Inflammatory macrophage (primary cell): Measurements from ENCODE around the gene UBTF.
"Not testable (repeated sequence)": the region's sequence is repeated elsewhere in the genome, so short reads cannot be mapped to it uniquely, and the experiment has no call there.

Experiments used
- DNase-seq, 2 donors: peaks; one replicate each; pipeline ENCODE4 v3.0.0-alpha.2; 2020 to 2022

UBTF gene

GRCh38 chr17:44247876-44248736 is 28.6 kb upstream of the UBTF start:
- DNase-seq = no peak

GRCh38 chr17:44247440-44247841 is 28.0 kb upstream of the UBTF start:
- DNase-seq = no peak

GRCh38 chr17:44241106-44241624 is 21.7 kb upstream of the UBTF start:
- DNase-seq = peak; percentile 68 to 72

GRCh38 chr17:44237886-44238285 is 18.4 kb upstream of the UBTF start:
- not testable (repeated sequence) for DNase-seq

GRCh38 chr17:44236444-44236991 is 17.0 kb upstream of the UBTF start:
- no peak for DNase-seq

GRCh38 chr17:44235583-44235936 is 16.1 kb upstream of the UBTF start:
- DNase-seq = no peak

GRCh38 chr17:44233582-44233981 is 14.1 kb upstream of the UBTF start:
- no peak for DNase-seq

GRCh38 chr17:44232061-44232460 is 12.6 kb upstream of the UBTF start:
- no peak for DNase-seq

- DNase-seq = no peak
Measured at GRCh38 chr17:44230140-44230539, 10.7 kb upstream of the UBTF start.

GRCh38 chr17:44229090-44229489 is 9.6 kb upstream of the UBTF start:
- no peak for DNase-seq

- DNase-seq = no peak
Measured at GRCh38 chr17:44223541-44224071, 4.1 kb upstream of the UBTF start.

- peak; percentile 45 to 49 for DNase-seq
Measured at GRCh38 chr17:44222112-44222869, 2.8 kb upstream of the UBTF start.

GRCh38 chr17:44221862-44222111 is 2.3 kb upstream of the UBTF start:
- DNase-seq = no peak

GRCh38 chr17:44221084-44221861 is 1.8 kb upstream of the UBTF start:
- peak; percentile 69 to 71 for DNase-seq

- peak; percentile 45 to 77 for DNase-seq
Measured at GRCh38 chr17:44220213-44221083, 973 bp upstream of the UBTF start.

- DNase-seq = peak; percentile 65 to 73
Measured at GRCh38 chr17:44219108-44219615, 313 bp downstream of the UBTF start.

GRCh38 chr17:44218344-44219107 is 949 bp downstream of the UBTF start:
- peak; percentile 93 for DNase-seq

GRCh38 chr17:44217738-44218343 is 1.6 kb downstream of the UBTF start:
- DNase-seq = no peak

- no peak for DNase-seq
Measured at GRCh38 chr17:44216694-44217093, 2.8 kb downstream of the UBTF start.

- DNase-seq = no peak
Measured at GRCh38 chr17:44216173-44216572, 3.3 kb downstream of the UBTF start.
